Liver (tissue), 3 donors: ENCODE measurements around the gene DYNC2LI1.

Source experiments
- ATF3 ChIP-seq: IDR thresholded peaks from 2 replicates; pipeline ENCODE4 v1.6.1; 2016; ENCODE audit warnings: antibody characterized with exemption
- EGR1 ChIP-seq, 2 donors: IDR thresholded peaks; 2 replicates each; pipeline ENCODE4 v1.6.1; 2016 to 2018; ENCODE audit warnings: antibody characterized with exemption in 2 of 2, low read depth in 2 of 2
- FOXA1 ChIP-seq: IDR thresholded peaks from 2 replicates; pipeline ENCODE4 v1.6.1; 2016; ENCODE audit warnings: antibody characterized with exemption
- HNF4A ChIP-seq, 2 donors: conservative IDR thresholded peaks; 2 replicates each; pipeline ENCODE4 v1.6.1; 2016; ENCODE audit warnings: antibody characterized with exemption in 2 of 2, mild to moderate bottlenecking in 2 of 2
- JUND ChIP-seq, 2 donors: IDR thresholded peaks; 2 replicates each; pipeline ENCODE4 v1.6.1; 2016; ENCODE audit warnings: antibody characterized with exemption in 2 of 2
- MAX ChIP-seq: IDR thresholded peaks from 2 replicates; pipeline ENCODE4 v1.6.1; 2016; ENCODE audit warnings: antibody characterized with exemption
- RAD21 ChIP-seq, 2 donors: IDR thresholded peaks; 2 replicates each; pipeline ENCODE4 v1.6.1; 2016; ENCODE audit warnings: antibody characterized with exemption in 2 of 2, mild to moderate bottlenecking in 2 of 2
- SP1 ChIP-seq: IDR thresholded peaks from 2 replicates; pipeline ENCODE4 v1.6.1; 2018; ENCODE audit warnings: antibody characterized with exemption, mild to moderate bottlenecking
- TAF1 ChIP-seq: conservative IDR thresholded peaks from 2 replicates; pipeline ENCODE4 v1.6.1; 2016; ENCODE audit warnings: antibody characterized with exemption, mild to moderate bottlenecking
- ZBTB33 ChIP-seq: IDR thresholded peaks from 2 replicates; pipeline ENCODE4 v1.6.1; 2016; ENCODE audit warnings: antibody characterized with exemption
- TF ChIP-seq, protein P1 (sequence below): fragments of 150-350 bp; IDR thresholded peaks from 2 replicates; pipeline ENCODE4 v1.5.1; 2017; ENCODE audit warnings: improper control_type of control experiment, low read depth, low read length; ENCODE audit not compliant: missing input control
- TF ChIP-seq, protein P2 (sequence below): IDR thresholded peaks from 2 replicates; pipeline ENCODE4 v1.6.1; 2016; ENCODE audit warnings: antibody characterized with exemption, mild to moderate bottlenecking
- donor health status: healthy.
- donor health status: healthy.

DNA sequence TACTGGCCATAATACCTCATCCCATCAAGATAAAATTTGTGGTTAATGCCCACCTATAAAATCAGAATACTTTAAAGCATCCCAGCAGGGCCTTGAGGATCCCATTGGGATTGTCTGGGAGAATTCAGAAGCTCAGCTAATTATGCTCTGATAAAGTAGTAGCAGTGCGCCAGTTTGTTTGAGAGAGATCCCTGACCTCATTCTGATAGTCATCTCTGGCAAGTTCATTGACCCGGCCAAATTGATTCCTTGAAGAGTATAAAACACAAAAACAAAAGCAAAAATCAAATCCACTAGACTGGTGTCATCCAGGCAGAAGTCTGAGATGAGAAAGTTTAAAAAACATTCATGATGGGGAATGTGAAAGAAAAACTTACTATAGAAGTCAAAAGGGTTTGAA lies 50.7 kb downstream of the DYNC2LI1 start:
- TF ChIP-seq, protein P1, sequence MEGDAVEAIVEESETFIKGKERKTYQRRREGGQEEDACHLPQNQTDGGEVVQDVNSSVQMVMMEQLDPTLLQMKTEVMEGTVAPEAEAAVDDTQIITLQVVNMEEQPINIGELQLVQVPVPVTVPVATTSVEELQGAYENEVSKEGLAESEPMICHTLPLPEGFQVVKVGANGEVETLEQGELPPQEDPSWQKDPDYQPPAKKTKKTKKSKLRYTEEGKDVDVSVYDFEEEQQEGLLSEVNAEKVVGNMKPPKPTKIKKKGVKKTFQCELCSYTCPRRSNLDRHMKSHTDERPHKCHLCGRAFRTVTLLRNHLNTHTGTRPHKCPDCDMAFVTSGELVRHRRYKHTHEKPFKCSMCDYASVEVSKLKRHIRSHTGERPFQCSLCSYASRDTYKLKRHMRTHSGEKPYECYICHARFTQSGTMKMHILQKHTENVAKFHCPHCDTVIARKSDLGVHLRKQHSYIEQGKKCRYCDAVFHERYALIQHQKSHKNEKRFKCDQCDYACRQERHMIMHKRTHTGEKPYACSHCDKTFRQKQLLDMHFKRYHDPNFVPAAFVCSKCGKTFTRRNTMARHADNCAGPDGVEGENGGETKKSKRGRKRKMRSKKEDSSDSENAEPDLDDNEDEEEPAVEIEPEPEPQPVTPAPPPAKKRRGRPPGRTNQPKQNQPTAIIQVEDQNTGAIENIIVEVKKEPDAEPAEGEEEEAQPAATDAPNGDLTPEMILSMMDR: no peak
- no peak for TF ChIP-seq ATF3
- no peak for TF ChIP-seq TAF1
- TF ChIP-seq MAX: no peak
- TF ChIP-seq, protein P2, sequence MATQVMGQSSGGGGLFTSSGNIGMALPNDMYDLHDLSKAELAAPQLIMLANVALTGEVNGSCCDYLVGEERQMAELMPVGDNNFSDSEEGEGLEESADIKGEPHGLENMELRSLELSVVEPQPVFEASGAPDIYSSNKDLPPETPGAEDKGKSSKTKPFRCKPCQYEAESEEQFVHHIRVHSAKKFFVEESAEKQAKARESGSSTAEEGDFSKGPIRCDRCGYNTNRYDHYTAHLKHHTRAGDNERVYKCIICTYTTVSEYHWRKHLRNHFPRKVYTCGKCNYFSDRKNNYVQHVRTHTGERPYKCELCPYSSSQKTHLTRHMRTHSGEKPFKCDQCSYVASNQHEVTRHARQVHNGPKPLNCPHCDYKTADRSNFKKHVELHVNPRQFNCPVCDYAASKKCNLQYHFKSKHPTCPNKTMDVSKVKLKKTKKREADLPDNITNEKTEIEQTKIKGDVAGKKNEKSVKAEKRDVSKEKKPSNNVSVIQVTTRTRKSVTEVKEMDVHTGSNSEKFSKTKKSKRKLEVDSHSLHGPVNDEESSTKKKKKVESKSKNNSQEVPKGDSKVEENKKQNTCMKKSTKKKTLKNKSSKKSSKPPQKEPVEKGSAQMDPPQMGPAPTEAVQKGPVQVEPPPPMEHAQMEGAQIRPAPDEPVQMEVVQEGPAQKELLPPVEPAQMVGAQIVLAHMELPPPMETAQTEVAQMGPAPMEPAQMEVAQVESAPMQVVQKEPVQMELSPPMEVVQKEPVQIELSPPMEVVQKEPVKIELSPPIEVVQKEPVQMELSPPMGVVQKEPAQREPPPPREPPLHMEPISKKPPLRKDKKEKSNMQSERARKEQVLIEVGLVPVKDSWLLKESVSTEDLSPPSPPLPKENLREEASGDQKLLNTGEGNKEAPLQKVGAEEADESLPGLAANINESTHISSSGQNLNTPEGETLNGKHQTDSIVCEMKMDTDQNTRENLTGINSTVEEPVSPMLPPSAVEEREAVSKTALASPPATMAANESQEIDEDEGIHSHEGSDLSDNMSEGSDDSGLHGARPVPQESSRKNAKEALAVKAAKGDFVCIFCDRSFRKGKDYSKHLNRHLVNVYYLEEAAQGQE: no peak
- TF ChIP-seq EGR1 (IDR thresholded peaks at IDR 0.05; ENCODE audit: low read depth in 2 of 2): peak in 1 of 2 donors; percentile 11
- TF ChIP-seq FOXA1: no peak
- no peak for TF ChIP-seq SP1
- peak in 1 of 2 donors; percentile 26 for TF ChIP-seq HNF4A (conservative IDR thresholded peaks at IDR 0.05)
- peak in 1 of 2 donors; percentile 47 for TF ChIP-seq JUND (IDR thresholded peaks at IDR 0.05)
- peak in 1 of 2 donors; percentile 20 for TF ChIP-seq RAD21 (IDR thresholded peaks at IDR 0.05)
- no peak for TF ChIP-seq ZBTB33
